ENCODE results near the gene EIF3A.

The EIF3A gene

GRCh38 chr10:119070395-119071165 lies 10.0 kb downstream of the EIF3A start:
- DNase-seq (ENCODE audit: low read depth, low spot score): no peak
- ChIA-PET CTCF (interaction anchor here (1.6 kb wide), 1 partner anchor 127 kb away, joined by 3 read pairs; no protein-coding TSS in a partner anchor), POLR2A (no interaction called here)
- TF ChIP-seq CTCF (IDR thresholded peaks at IDR 0.05; ENCODE audit: insufficient read depth, low read length, missing control alignments): no peak
- no peak overlapping the region for H3K4me3 ChIP-seq (ENCODE audit: low read depth, low read length)

- ChIA-PET POLR2A (no interaction called here), CTCF (interaction anchor here (1.4 kb wide), 1 partner anchor 14 kb away, joined by 3 read pairs; no protein-coding TSS in a partner anchor)
- no peak for DNase-seq (ENCODE audit: low read depth, low spot score)
- no peak for TF ChIP-seq CTCF (IDR thresholded peaks at IDR 0.05; ENCODE audit: insufficient read depth, low read length, missing control alignments)
- no peak overlapping the region for H3K4me3 ChIP-seq (ENCODE audit: low read depth, low read length)
Measured at GRCh38 chr10:119061926-119062325, 18.7 kb downstream of the EIF3A start.

- ChIA-PET POLR2A (no interaction called here), CTCF (no interaction called here)
- H3K4me3 ChIP-seq (ENCODE audit: low read depth, low read length): no peak overlapping the region
- DNase-seq (ENCODE audit: low read depth, low spot score): no peak
- TF ChIP-seq CTCF (IDR thresholded peaks at IDR 0.05; ENCODE audit: insufficient read depth, low read length, missing control alignments): no peak
Measured at GRCh38 chr10:119061352-119061751, 19.3 kb downstream of the EIF3A start.

- POLR2A ChIA-PET: no interaction called here
Measured at GRCh38 chr10:119060107-119060506, 20.5 kb downstream of the EIF3A start.

GRCh38 chr10:119059557-119059956 lies 21.1 kb downstream of the EIF3A start:
- H3K4me3 ChIP-seq (ENCODE audit: low read depth, low read length): no peak overlapping the region
- TF ChIP-seq CTCF (IDR thresholded peaks at IDR 0.05; ENCODE audit: insufficient read depth, low read length, missing control alignments): no peak
- CTCF ChIA-PET: interaction anchor here (0.6 to 1.1 kb wide), 2 partner anchors 12 to 19 kb away, joined by 3 read pairs; no protein-coding TSS in a partner anchor
- POLR2A ChIA-PET: no interaction called here
- DNase-seq (ENCODE audit: low read depth, low spot score): no peak

More at GRCh38 chr10:119060107-119060506, 20.5 kb downstream of the EIF3A start:
- CTCF ChIA-PET: no interaction called here
- no peak for DNase-seq (ENCODE audit: low read depth, low spot score)
- no peak for TF ChIP-seq CTCF (IDR thresholded peaks at IDR 0.05; ENCODE audit: insufficient read depth, low read length, missing control alignments)
- H3K4me3 ChIP-seq (ENCODE audit: low read depth, low read length): no peak overlapping the region

GRCh38 chr10:119058010-119058409 lies 22.6 kb downstream of the EIF3A start:
- CTCF ChIA-PET: no interaction called here
- TF ChIP-seq CTCF (IDR thresholded peaks at IDR 0.05; ENCODE audit: insufficient read depth, low read length, missing control alignments): no peak
- POLR2A ChIA-PET: no interaction called here
- DNase-seq (ENCODE audit: low read depth, low spot score): no peak
- H3K4me3 ChIP-seq (ENCODE audit: low read depth, low read length): no peak overlapping the region

Data from AG04449 (cell line).